Loucy (cell line): ENCODE measurements around the gene IGSF10.
A peak's percentile ranks its signal among the peaks of the same experiment; 100 is the strongest.

ENCODE experiments used
- H2AFZ ChIP-seq: fragments of 200-600 bp; sonication (generic); 2 replicates; pipeline ENCODE4 v1.6.0; 2016; ENCODE audit warnings: antibody characterized with exemption, mild to moderate bottlenecking, low read length, moderate library complexity
- H3F3A ChIP-seq: fragments of 200-600 bp; 2 replicates; pipeline ENCODE4 v1.6.0; 2016; ENCODE audit warnings: antibody characterized with exemption, low read depth, mild to moderate bottlenecking
- H3K27me3 ChIP-seq: fragments of 200-600 bp; sonication (generic); 2 replicates; pipeline ENCODE4 v1.6.1; 2014; ENCODE audit warnings: low read length, mild to moderate bottlenecking; ENCODE audit not compliant: insufficient read depth, poor library complexity, severe bottlenecking
- H3K36me3 ChIP-seq: fragments of 200-600 bp; sonication (generic); 2 replicates; pipeline ENCODE4 v1.6.1; 2016; ENCODE audit warnings: low read length; ENCODE audit not compliant: insufficient read depth
- H3K4me1 ChIP-seq: fragments of 200-600 bp; sonication (generic); 2 replicates; pipeline ENCODE4 v1.5.1; 2014; ENCODE audit warnings: low read length, mild to moderate bottlenecking; ENCODE audit not compliant: insufficient read depth, poor library complexity, severe bottlenecking
- H3K4me2 ChIP-seq: fragments of 200-600 bp; sonication (generic); 2 replicates; pipeline ENCODE4 v1.6.0; 2014; ENCODE audit warnings: antibody characterized with exemption, low read length, low read depth, mild to moderate bottlenecking; ENCODE audit not compliant: poor library complexity, severe bottlenecking
- H3K4me3 ChIP-seq: fragments of 200-600 bp; sonication (generic); 2 replicates; pipeline ENCODE4 v1.5.1; 2014; ENCODE audit warnings: low read length, mild to moderate bottlenecking, mixed read lengths; ENCODE audit not compliant: poor library complexity, severe bottlenecking
- H3K79me2 ChIP-seq: fragments of 200-600 bp; sonication (generic); 2 replicates; pipeline ENCODE4 v1.6.1; 2014; ENCODE audit warnings: low read length; ENCODE audit not compliant: insufficient read depth
- H3K9ac ChIP-seq: fragments of 200-600 bp; sonication (generic); 2 replicates; pipeline ENCODE4 v1.6.0; 2014; ENCODE audit warnings: mild to moderate bottlenecking, low read depth, low read length, moderate library complexity; ENCODE audit not compliant: poor library complexity, severe bottlenecking
- H3K9me2 ChIP-seq: fragments of 200-600 bp; sonication (generic); replicated peaks from 2 replicates; pipeline ENCODE4 v1.6.1; 2016; ENCODE audit warnings: low read depth, low read length, mixed read lengths
- H3K9me3 ChIP-seq: fragments of 200-600 bp; sonication (generic); 2 replicates; pipeline ENCODE4 v1.6.1; 2014; ENCODE audit warnings: mild to moderate bottlenecking, antibody characterized with exemption, low read length, low read depth; ENCODE audit not compliant: insufficient read depth
- H4K20me1 ChIP-seq: fragments of 200-600 bp; sonication (generic); 2 replicates; pipeline ENCODE4 v1.6.0; 2014; ENCODE audit warnings: antibody characterized with exemption, low read length, mild to moderate bottlenecking; ENCODE audit not compliant: insufficient read depth, poor library complexity, severe bottlenecking
- EZH2phosphoT487 ChIP-seq: fragments of 200-600 bp; IDR thresholded peaks from 2 replicates; pipeline ENCODE4 v1.6.1; 2018; ENCODE audit warnings: antibody characterized with exemption, mild to moderate bottlenecking, moderate library complexity, borderline replicate concordance
- TF ChIP-seq, protein P1 (sequence below): fragments of 200-600 bp; sonication (generic); conservative IDR thresholded peaks from 2 replicates; pipeline ENCODE4 v1.5.1; 2014; ENCODE audit warnings: mild to moderate bottlenecking, antibody characterized with exemption, low read length

IGSF10 gene

DNA sequence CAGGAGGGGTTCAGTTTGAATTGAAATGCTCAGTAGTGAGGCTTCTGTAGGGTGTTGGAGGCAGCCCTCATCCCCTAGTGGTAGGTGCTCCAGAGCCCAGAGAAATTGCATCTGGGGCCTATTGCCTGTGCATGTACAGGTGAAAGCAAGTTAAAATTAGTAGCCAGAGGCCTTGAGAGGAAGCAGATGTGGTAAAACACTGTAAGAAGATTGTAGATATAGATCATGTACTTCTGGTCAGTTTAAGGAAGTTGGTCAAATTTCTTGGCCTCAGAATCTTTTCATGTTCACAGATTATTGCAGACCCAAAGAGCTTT, 34.6 kb downstream of the IGSF10 start:
- no peaks in the 10 kb centered on the region for H3F3A ChIP-seq
- no peaks in the 10 kb centered on the region for H3K9me3 ChIP-seq
- no peaks in the 10 kb centered on the region for H3K79me2 ChIP-seq
- H3K9ac ChIP-seq, result no peak overlapping the region
- no peak overlapping the region for H3K4me3 ChIP-seq
- H3K9me2 ChIP-seq, result no peaks in the 10 kb centered on the region
- no peak for TF ChIP-seq EZH2phosphoT487
- TF ChIP-seq, protein P1, sequence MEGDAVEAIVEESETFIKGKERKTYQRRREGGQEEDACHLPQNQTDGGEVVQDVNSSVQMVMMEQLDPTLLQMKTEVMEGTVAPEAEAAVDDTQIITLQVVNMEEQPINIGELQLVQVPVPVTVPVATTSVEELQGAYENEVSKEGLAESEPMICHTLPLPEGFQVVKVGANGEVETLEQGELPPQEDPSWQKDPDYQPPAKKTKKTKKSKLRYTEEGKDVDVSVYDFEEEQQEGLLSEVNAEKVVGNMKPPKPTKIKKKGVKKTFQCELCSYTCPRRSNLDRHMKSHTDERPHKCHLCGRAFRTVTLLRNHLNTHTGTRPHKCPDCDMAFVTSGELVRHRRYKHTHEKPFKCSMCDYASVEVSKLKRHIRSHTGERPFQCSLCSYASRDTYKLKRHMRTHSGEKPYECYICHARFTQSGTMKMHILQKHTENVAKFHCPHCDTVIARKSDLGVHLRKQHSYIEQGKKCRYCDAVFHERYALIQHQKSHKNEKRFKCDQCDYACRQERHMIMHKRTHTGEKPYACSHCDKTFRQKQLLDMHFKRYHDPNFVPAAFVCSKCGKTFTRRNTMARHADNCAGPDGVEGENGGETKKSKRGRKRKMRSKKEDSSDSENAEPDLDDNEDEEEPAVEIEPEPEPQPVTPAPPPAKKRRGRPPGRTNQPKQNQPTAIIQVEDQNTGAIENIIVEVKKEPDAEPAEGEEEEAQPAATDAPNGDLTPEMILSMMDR, result peak; percentile 62
- no peaks in the 10 kb centered on the region for H4K20me1 ChIP-seq
- peaks cover 36% of the 10 kb centered on the region; the same call in 1 of the 2 replicates for H3K36me3 ChIP-seq
- no peak overlapping the region for H2AFZ ChIP-seq
- H3K4me1 ChIP-seq, result peaks cover 24% of the 10 kb centered on the region
- no peaks in the 10 kb centered on the region for H3K27me3 ChIP-seq
- H3K4me2 ChIP-seq, result no peak overlapping the region

DNA sequence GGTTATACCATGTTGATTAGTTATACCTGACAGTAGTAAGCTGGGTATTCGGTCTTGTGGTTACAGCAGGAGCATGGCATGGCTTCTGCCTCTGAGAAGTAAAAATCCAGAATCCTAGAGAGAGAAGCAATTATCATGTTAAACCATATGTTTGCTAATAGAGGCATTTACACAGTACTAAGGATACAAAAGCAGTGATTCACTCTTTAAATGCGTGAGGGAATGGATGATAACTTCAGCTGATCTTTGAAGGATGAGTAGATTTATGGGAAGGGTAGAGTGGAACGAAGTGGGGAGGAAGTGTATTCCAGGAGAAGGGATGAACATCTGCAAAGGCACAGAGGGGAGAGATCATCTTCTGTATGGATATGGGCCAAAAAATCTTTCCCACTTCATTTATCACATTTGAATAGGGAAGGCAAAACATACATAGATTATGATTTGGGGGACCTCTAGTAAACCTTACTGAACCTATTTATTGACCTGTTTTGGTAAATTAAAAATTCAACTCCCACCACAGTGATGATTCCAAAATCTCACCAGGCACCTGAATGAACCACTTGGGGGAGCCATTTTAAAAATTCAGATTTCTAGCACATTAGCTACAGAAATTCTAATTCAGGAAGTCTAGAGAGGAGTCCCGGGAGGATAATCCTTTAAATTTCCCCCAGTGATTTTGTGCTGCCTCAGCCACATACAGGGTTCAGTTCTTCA, 35.1 kb downstream of the IGSF10 start:
- peaks cover 35% of the 10 kb centered on the region; the same call in 1 of the 2 replicates for H3K36me3 ChIP-seq
- H3K9me2 ChIP-seq, result no peaks in the 10 kb centered on the region
- no peak overlapping the region for H2AFZ ChIP-seq
- H3K4me3 ChIP-seq, result no peak overlapping the region
- no peaks in the 10 kb centered on the region for H4K20me1 ChIP-seq
- H3K9me3 ChIP-seq, result no peaks in the 10 kb centered on the region
- H3K4me1 ChIP-seq, result peaks cover 19% of the 10 kb centered on the region
- no peak overlapping the region for H3K9ac ChIP-seq
- H3K79me2 ChIP-seq, result no peaks in the 10 kb centered on the region
- TF ChIP-seq, protein P1, result peak; percentile 92
- TF ChIP-seq EZH2phosphoT487, result no peak
- H3F3A ChIP-seq, result no peaks in the 10 kb centered on the region
- no peaks in the 10 kb centered on the region for H3K27me3 ChIP-seq
- no peak overlapping the region for H3K4me2 ChIP-seq

DNA sequence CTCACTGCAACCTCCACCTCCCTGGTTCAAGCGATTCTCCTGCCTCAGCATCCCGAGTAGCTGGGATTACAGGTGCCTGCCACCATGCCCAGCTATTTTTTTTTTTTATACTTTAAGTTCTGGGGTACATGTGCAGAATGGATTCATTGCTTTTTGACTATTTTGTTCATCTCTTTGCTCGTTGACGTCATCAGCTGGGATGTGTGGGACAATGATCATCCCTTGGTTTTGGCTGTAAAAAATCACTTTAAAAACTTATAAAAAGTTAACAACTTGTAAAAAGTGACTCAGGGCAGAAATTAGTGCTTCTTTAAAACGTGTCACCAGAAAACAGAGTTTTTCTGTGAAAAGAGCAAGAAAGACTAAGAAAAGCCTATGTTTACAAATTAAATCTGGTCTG, 37.8 kb downstream of the IGSF10 start:
- no peak overlapping the region for H3K4me3 ChIP-seq

More for the DNA sequence above, 37.8 kb downstream of the IGSF10 start:
- Histone ChIP-seq H4K20me1 (no peaks in the 10 kb centered on the region), H3K9me2 (no peaks in the 10 kb centered on the region), H3K27me3 (no peaks in the 10 kb centered on the region), H3K9me3 (no peaks in the 10 kb centered on the region), H3F3A (no peaks in the 10 kb centered on the region), H3K4me2 (no peak overlapping the region), H3K9ac (no peak overlapping the region), H3K4me1 (peaks cover 19% of the 10 kb centered on the region), H2AFZ (no peak overlapping the region), H3K79me2 (no peaks in the 10 kb centered on the region), H3K36me3 (peaks cover 33% of the 10 kb centered on the region; the same call in 1 of the 2 replicates)
- TF ChIP-seq EZH2phosphoT487, result no peak
- TF ChIP-seq, protein P1, result no peak
